Measurements from ENCODE around the gene LYSMD3.

Gene LYSMD3

DNA sequence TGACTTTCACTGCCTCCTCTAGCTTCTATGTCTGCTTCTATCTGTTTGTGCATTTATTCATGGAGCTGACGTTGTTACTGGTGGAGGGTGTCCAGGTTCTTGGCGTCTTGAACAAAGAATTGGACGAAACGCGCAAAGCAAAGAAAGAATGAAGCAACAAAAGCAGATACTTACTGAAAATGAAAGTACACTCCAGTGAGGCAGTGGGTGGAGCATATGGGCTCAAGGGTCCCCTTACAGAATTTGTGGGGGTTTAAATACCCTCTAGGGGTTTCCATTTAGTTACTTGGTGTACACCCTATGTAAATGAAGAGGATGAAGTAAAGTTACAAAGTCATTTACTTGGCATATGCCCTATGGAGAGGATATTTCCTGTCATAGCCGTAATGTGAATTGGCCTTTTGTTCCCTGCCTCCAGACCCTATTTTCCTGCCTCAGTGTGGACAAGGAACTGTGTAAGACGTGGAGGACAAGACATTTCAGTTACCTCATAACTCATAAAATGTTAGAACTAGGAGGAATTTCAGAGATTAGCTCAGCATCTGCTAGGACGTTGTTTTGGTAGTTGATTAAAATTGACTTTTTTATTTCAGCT, 51.7 kb downstream of the LYSMD3 start:
- peaks cover 20% of the 10 kb centered on the region for H3K4me1 Mint-ChIP-seq
- H3K36me3 Mint-ChIP-seq: no peaks in the 10 kb centered on the region
- no peak overlapping the region for H3K4me3 Mint-ChIP-seq
- no peaks in the 10 kb centered on the region for H3K27me3 Mint-ChIP-seq
- H3K9me3 Mint-ChIP-seq: no peaks in the 10 kb centered on the region
- H3K27ac Mint-ChIP-seq: no peak overlapping the region

- Mint-ChIP-seq H3K36me3 (no peaks in the 10 kb centered on the region), H3K27me3 (no peaks in the 10 kb centered on the region), H3K9me3 (no peaks in the 10 kb centered on the region), H3K4me3 (no peak overlapping the region), H3K4me1 (peaks cover 24% of the 10 kb centered on the region), H3K27ac (peak overlapping the region; percentile 12)
Measured at GRCh38 chr5:90477073-90477472, 52.3 kb downstream of the LYSMD3 start.

DNA sequence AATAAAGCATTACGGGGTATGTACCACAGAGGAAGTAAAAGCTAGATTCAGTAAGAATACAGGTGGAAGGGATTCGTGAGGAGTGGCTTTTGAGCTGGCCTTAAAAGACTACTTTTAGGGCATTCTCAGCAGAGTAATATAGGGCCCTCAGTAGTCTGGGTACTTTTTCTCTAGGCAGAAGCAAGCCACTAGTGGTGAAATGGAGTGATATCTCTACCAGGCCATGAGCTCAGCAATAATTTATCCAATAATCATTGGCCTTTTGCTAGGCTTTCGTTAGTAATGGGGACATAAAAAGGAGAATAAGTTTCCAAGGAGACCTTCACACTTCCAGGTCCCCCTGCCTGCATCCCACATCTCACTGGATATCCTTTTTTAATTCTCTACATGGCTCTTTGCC, 53.0 kb downstream of the LYSMD3 start:
- Mint-ChIP-seq H3K4me3 (no peak overlapping the region), H3K27ac (no peak overlapping the region), H3K27me3 (no peaks in the 10 kb centered on the region), H3K36me3 (no peaks in the 10 kb centered on the region), H3K4me1 (peaks cover 26% of the 10 kb centered on the region), H3K9me3 (no peaks in the 10 kb centered on the region)

GRCh38 chr5:90475436-90475980, 53.9 kb downstream of the LYSMD3 start:
- Mint-ChIP-seq H3K27ac (no peak overlapping the region), H3K27me3 (no peaks in the 10 kb centered on the region), H3K9me3 (no peaks in the 10 kb centered on the region), H3K4me1 (peaks cover 35% of the 10 kb centered on the region), H3K36me3 (peaks cover 8% of the 10 kb centered on the region), H3K4me3 (peak overlapping the region; percentile 97)

- H3K27me3 Mint-ChIP-seq: no peaks in the 10 kb centered on the region
- peaks cover 18% of the 10 kb centered on the region for H3K36me3 Mint-ChIP-seq
- H3K9me3 Mint-ChIP-seq: peaks cover 2% of the 10 kb centered on the region
- H3K4me3 Mint-ChIP-seq: peak within 1 kb of the TSS; percentile 97
- peaks cover 44% of the 10 kb centered on the region for H3K4me1 Mint-ChIP-seq
- H3K27ac Mint-ChIP-seq: peak within 1 kb of the TSS; percentile 96
Measured at GRCh38 chr5:90474235-90475107, 54.9 kb downstream of the LYSMD3 start, which contains the start of the genes MBLAC2 and POLR3G. TSS of gene MBLAC2 (minus strand) at chr5:90474771. CDS start at chr5:90474292, 479 bp downstream. TSS of gene POLR3G (plus strand) at chr5:90474864. CDS start at chr5:90485568, 10,704 bp downstream.

GRCh38 chr5:90473396-90474234, 55.8 kb downstream of the LYSMD3 start:
- Mint-ChIP-seq H3K9me3 (peaks cover 11% of the 10 kb centered on the region), H3K27me3 (no peaks in the 10 kb centered on the region), H3K36me3 (peaks cover 25% of the 10 kb centered on the region), H3K27ac (peak overlapping the region; percentile 96), H3K4me1 (peaks cover 48% of the 10 kb centered on the region), H3K4me3 (peak overlapping the region; percentile 97)

GRCh38 chr5:90472783-90473395, 56.5 kb downstream of the LYSMD3 start:
- peak overlapping the region; percentile 83 for H3K27ac Mint-ChIP-seq
- peaks cover 17% of the 10 kb centered on the region for H3K9me3 Mint-ChIP-seq
- H3K27me3 Mint-ChIP-seq: no peaks in the 10 kb centered on the region
- peaks cover 31% of the 10 kb centered on the region for H3K36me3 Mint-ChIP-seq
- H3K4me1 Mint-ChIP-seq: peaks cover 48% of the 10 kb centered on the region
- peak overlapping the region; percentile 97 for H3K4me3 Mint-ChIP-seq
